Measurements from ENCODE around the gene ASB9. TPM values are rescaled to one million over a fixed set of nuclear protein-coding genes. Genes with fewer than 3 reads are reported as not detected.
"Not testable (repeated sequence)": the region's sequence is repeated elsewhere in the genome, so short reads cannot be mapped to it uniquely, and the experiment has no call there.

The ASB9 gene, protein sequence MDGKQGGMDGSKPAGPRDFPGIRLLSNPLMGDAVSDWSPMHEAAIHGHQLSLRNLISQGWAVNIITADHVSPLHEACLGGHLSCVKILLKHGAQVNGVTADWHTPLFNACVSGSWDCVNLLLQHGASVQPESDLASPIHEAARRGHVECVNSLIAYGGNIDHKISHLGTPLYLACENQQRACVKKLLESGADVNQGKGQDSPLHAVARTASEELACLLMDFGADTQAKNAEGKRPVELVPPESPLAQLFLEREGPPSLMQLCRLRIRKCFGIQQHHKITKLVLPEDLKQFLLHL
- polyA plus RNA-seq (ENCODE audit: insufficient read depth in 1 of 5, insufficient read length in 5 of 5, low replicate concordance in 1 of 5), result 10 to 100 TPM in 4 of 5 donors, 1 to 10 TPM in 1; 9.6 to 12.3 (median 11.3) TPM
- long read RNA-seq, donor 1, partial matches to known transcripts, result 0 of 2 reads
- long read RNA-seq, donor 1, other reads (novel, unspliced or antisense), result 0 of 2 reads
- long read RNA-seq, donor 2, partial matches to known transcripts, result 0 of 4 reads
- long read RNA-seq, donor 2, other reads (novel, unspliced or antisense), result 0 of 4 reads
- long read RNA-seq, donor 3, partial matches to known transcripts, result 0 of 1 reads
- long read RNA-seq, donor 3, other reads (novel, unspliced or antisense), result 0 of 1 reads
- long read RNA-seq, donor 4, result 0 reads
- long read RNA-seq, donor 5, partial matches to known transcripts, result 0 of 1 reads
- long read RNA-seq, donor 5, other reads (novel, unspliced or antisense), result 0 of 1 reads
- long read RNA-seq, donor 6, partial matches to known transcripts, result 0 of 5 reads
- long read RNA-seq, donor 6, other reads (novel, unspliced or antisense), result 0 of 5 reads
- long read RNA-seq, donor 7, partial matches to known transcripts, result 0 of 2 reads
- long read RNA-seq, donor 7, other reads (novel, unspliced or antisense), result 0 of 2 reads
- long read RNA-seq, donor 8, partial matches to known transcripts, result 5 of 7 reads
- long read RNA-seq, donor 8, other reads (novel, unspliced or antisense), result 0 of 7 reads

DNA sequence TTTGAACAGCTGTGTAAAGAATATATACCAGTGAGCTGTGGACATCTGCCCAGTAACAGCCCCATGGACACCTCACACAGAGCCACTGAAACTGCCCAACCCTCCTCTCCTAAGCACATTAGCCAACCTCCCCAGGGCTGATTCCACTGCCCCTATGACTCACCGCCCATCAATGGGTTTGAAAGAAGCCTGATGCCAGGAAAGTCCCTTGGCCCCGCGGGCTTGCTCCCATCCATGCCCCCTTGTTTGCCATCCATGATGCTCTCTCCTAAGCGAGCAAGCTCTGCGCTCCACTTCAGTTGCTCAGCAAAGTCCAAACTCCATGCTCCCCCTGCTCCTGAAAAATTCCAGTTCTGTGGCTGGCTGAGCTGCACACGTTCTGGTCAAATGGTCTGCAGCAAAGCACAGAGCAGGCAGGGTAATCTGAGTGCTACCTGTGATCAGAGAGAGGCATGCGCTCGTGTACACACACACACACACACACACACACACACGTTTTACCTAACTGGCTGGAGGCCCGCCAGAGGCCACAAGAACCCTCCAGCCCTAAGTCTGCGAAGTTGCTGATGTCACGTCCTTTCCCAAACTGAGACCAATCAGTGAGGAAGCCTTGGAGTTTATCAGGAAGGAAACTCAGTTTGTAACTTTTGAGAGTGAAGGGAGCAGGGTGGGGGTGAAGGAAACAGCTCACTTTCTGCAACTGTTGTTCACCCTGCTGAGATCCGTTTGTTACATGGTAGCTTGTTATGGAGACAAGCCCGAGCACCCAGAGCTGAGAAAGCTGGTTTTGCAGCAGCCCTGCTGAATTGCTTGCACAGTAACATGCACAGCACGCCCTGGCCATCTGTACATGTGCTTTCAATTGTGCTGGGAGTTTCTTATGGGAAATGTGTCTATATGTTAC, at the start of gene ASB9:
ASB9 (minus strand) TSS at position 466 of the 904 bp plus-strand sequence; CDS start at position 257, 209 bp downstream.
- DNase-seq, result peak; percentile 33 to 34

DNA sequence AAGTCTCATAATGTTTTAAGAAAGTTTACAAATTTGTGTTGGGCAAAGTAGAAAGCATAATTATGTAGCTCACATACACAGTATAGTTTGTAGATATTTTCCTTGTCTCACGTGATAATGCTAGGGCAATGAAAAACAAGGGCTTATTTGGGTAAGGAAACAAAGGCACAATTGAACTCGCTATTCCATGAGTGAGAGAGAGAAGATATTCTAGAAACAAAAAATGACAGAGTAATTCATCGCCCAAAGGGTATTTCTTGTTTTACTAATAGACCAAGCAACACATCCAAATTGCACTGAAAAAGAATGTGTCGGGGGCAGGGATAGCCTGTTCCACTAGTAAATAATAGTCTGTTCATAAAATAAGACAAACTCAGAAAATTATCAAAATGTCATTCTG, 49.2 kb upstream of the ASB9 start:
- DNase-seq, result no peak

DNA sequence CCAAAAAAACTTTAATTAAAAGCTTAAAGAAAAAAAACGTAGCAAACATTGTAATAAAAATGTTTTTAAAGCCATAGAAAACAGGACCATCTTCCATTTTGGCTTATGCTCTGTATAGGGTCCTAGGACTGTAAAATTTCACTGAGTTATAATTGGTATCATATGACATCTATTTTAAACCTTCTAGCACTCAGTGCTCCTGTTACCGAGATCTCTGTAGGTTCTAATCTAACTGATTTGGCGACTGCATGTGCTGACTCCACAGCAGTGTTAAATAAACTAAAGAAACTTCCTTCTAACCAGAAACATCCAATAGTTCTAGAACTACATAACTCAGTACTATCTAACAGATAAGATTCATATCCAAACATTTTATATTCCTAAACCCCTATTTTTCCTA, 45.6 kb upstream of the ASB9 start, which contains the start of gene ASB11:
ASB11 (minus strand) TSS at position 132 of the 400 bp plus-strand sequence; CDS start at position 97, 35 bp downstream.
- DNase-seq, result no peak

DNA sequence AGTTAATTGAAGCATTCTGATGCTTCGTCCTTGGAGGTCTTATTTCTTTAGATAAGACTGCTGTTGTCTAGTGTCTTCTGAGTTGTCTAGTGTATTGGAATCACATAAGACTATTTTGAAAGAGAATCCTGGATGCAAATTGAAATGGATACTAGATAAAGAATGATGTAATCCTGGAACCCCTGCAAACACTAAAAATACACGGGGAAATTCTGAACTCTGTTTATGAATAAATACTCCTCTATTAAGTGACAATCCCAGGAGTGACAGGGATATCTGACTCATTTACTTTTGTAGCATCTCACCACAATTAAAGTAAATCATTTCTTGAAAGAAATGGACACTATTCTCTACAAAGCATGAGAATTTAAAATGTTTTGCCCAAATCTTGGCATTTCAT, 44.6 kb upstream of the ASB9 start:
- no peak for DNase-seq

DNA sequence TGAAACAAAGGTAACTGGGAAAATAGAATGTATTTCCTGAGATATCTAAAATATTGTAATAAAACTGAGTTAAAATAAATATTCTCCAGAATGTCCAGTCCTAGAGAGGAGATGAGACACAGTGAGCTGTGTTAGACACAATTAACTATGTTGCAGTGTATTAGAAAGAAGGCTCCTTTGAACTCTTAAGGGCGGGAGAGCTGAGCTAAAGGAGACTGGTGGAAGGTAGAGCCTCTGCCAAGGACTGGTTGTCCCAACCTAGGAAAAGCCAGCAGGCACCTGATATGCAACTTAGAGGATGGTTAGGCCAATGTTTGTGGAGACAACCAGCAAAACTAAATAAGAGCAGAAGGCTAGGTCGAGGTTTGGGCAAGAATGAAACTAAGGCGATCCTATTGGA, 41.2 kb upstream of the ASB9 start:
- DNase-seq, result no peak

DNA sequence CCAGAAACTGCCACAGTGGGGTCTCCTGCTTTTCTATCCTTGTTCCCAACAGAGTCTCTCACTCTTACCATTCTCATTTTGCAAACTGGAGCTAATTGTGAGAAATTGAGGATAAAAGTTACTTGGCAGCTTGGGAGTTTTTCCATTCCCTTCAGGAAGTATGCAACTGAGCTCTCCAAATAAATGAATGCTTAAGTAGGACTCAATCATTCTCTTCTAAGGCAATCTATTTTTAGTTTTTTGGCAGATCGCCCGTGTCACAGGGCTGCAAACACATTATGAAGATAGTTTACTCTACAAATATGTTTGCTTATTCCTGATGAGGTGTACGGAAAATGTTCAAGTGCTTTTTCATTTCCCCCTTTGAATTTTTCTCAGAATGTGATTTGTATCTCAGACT, 40.2 kb upstream of the ASB9 start:
- DNase-seq, result peak; percentile 90 to 93

DNA sequence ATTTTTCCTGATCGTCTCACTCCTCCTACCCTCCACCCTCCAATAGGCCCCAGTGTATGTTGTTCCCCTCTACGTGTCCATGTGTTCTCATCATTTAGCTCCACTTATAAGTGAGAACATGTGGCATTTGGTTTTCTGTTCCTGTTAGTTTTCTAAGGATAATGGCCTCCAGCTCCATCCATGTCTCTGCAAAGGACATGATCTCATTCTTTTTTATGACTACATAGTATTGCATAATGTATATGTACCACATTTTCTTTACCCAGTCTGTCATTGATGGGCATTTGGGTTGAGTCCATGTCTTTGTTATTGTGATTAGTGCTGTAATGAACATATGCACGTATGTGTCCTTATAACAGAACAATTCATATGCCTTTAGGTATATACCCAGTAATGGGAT, 36.0 kb upstream of the ASB9 start:
- DNase-seq, result not testable (repeated sequence)

DNA sequence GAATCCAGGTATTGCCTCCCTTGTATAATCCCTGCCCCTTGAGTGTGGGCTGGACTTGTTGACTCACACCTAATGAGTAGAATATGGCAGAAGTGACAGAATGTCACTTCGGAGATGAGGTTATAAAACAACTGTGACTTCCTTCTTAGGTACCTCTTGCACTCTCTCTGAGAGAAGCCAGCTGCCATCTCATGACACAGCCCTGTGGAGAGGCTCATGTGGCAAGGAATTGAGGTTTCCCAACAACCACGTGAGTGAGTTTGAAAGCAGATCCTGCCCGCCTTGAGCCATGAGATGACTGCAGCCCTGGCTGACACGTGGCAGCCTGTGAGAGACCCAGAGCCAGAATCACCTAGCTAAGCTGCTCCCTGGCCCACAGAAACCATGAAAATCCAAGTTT, 32.0 kb upstream of the ASB9 start:
- DNase-seq, result no peak

DNA sequence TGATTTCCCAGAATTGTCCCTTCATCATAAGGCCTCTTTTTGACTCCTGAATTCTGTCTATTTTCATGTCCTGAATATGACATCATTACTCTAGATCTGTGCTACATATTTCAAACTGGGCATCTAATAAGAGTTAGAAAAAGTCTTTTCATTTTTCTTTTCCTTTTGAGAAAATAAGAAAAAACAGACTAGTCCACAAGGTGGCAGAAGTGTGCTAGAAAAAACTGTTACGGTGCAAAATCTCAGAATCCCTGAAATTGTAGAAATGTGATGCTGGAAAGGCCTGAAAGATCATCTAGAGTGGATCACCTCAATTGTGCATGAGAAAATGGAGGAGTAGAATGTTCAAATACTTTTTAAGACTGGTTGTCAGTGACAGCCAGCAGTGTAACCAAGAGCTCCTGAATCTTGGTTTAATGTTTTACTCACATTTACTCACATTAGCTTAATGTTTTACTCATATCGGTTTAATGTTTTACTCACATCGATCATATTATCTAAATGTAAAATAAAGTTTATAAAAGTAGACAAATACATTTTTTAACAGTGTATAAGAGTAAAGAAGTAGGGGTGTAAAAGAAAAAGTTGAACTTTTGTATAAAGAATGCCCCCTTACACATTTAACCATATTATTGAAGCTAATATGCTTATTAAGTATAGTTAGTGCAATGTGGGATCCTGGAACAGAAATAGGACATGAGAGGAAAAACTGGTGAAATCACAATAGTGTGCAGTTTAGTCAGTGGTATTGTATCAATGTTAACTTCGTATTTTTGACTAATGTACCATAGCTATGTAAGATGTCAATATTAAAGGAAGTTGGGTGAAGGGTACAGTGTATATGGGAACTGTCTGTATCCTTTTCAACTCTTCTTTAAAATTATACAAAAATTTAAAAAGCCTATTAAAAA, 30.3 kb upstream of the ASB9 start:
- peak; percentile 21 to 42 for DNase-seq

DNA sequence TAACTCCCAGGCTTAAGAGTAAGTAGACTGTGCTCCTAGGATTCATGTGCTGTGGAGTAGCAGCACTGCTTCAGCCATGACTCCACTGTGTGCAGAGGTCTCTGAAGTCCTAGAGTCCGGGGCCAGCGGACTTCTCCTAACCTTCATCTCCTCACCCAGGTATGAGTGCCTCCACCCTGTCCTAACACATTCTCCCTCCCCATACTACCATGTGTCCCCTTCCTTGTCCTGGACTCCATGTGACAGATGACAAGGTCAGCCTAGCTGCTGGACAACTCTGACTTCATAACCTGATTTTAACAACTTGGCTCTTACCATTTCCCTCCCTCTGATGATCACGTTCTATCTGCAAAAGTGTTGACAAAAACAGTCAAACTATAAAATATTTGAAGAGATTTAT, 28.9 kb upstream of the ASB9 start:
- no peak for DNase-seq

DNA sequence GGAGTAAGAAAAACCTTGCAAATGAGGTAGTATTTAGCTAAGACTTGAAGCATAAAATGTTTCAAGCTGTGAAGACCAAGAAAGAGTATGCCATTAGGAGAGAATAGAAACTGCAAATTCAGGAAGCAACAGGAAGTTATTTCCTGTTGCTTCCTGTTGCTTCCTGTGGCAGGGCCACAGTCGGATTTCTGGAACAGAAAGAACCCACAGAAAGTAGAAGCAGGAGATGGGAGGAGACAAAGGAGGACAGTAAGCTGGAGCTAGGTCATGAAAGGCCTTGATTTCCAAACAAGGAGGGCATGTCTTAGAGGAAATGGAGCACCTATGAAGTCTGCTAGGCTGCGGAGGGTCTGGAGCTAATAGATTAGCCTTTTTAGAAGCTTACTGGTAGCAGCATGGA, 28.3 kb upstream of the ASB9 start:
- no peak for DNase-seq

DNA sequence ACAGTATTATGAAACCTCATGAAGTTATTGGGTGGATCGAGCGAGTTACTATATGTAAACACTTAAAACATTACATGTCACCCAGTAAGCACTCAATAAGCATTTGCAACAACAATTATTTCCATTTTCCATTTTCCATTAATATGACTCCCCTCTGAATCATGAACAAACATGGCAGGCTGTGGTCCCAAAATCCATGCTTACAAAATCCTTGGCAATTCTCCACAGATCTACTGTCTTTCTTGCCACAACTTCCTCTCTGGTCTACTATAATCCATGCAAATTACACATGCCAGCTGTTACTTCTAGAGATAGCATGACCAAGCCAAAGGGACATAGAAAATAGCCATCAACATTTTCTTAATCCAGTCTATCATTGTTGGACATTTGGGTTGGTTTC, 23.6 kb upstream of the ASB9 start:
- DNase-seq, result no peak

DNA sequence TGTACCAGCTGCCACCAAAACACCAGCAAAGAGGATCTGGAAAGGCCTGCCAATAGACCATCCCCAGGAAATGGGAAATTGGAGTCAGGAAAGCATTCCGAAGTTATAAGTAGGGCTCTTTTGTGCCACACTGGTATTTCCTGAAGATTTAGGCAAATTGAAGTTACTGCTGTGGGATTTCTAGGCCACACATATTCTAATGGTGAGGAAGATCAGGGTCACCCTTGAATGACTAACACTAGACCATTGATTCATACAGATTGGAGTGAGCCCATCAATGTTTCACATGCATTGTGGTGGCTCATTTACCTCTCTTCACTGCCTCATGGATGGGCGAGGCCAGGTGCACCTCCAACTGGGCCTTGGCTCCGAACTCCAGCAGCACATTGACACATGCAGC, 23.0 kb upstream of the ASB9 start:
- DNase-seq, result no peak

DNA sequence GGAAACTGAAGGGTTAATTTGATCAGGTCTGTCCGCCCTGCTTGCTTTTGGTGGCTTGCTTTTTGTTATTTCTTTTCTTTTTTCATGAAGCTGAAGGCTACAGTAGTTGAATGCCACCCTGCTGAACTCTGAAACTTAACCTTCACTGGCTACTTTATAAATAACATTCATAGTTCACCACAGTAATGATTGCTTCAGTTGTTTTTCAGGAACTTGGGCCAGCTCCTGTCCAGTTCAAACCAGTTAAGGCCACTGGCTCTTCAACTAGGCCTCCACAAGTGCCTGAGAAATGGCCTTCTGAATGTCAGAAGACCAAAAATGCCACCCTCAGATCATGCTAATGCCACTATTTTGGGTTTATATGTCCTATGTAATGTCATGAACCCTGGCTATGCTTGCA, 7.7 kb upstream of the ASB9 start:
- DNase-seq, result no peak

DNA sequence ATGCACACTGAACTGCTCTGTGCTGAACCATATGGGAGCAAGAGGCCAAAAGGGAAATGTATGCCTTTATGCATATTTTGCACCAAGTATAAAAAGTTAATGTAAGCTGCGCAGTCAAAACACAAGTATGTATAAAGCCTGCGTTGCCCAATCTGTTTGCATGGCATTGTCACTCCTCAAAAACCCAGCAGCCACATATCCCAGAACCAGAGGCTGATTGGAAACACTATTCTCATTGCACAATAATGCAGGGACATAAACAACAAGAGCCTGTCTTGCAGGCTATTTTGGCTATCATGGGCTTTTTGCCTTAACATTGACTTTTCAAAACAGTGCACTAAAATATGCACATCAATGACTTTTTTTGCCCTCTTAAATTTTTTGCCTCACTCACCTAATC, 5.1 kb upstream of the ASB9 start:
- no peak for DNase-seq

DNA sequence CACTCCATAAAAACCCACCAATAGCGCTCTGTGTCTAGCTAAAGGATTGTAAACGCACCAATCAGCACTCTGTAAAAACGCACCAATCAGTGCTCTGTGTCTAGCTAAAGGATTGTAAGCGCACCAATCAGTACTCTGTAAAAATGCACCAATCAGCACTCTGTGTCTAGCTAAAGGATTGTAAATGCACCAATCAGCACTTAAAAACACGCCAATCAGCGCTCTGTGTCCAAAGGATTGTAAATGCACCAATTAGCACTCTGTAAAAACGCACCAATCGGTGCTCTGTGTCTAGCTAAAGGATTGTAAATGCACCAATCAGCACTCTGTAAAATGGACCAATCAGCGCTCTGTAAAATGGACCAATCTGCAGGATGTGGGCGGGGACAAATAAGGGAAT, 3.4 kb upstream of the ASB9 start:
- not testable (repeated sequence) for DNase-seq

DNA sequence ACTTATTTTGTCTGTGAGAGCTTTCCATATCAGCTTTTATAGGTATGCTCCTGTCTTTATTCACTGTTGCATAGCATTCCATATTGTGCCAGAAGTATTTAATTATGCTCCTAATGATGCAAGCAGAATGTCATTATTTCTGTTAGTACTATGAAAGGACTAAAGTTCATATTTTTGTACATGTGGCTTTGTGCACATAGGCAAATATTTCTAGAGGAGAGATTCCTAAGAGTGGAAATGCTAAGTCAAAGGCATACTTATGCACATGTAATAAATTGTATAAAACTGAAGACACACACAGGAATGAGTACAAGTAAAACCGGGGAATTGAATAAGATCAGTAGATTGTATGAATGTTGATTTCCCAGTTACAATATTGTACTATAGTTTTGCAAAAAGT, 1.9 kb upstream of the ASB9 start:
- no peak for DNase-seq

DNA sequence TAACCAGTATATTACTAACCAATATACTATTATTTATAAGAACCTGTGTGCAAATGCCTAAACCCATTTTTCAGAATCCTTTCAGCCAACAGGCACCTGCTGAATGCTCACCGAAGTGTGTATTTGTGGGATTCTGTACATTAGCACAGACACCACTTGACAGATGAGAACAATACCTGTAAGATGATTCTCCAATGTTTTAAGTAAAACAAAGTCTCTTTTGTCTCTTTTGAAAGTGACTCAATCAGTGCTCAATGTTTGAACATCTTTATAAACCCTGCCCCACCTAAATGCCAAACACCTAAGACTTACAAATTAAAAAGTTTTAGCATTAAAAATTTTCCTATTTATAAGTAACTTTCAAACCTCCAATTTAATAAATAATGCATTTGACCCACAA, 763 bp downstream of the ASB9 start:
- DNase-seq, result no peak

DNA sequence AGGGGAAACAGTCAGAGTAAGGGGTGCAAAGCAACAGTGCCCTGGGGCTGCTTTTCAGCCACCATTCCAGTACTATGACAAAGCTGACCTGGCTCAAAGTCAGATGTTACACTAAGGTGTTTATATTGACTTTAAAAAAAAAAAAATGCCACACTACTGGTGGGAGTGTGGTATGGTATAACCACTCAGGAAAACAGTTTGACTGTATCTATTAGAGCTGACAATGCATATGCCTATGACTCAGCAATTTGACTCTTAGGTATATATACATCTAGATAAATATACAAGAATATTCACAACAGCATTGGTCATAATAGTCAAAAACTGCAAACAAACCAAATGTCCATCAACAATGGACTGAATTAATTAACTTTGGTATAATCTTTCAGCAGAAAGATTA, 15.0 kb downstream of the ASB9 start:
- DNase-seq, result no peak

DNA sequence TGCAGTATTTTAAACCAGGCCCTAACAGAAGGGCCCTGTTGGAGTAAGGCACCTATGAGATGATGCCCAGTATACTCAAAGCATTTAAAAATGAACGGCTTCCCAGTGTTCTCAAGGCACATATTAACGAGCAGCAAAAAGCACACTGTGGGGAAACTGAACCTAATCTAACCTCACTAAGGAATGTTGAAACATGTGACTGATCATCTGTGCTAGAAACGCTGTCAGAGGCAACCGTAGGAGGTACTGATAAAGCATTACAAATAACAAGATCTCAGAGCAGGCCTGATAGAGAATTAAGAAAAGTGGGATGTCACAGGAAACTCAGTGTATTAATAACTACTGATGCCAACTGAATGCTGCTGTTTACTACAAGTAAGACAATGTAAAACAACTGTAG, 24.0 kb downstream of the ASB9 start:
- no peak for DNase-seq
